Embryonic facial prominence (tissue), 1 donor: ENCODE measurements around the gene TMUB1.

Experiments
- DNase-seq: peaks from one replicate; pipeline ENCODE4 v3.0.0-alpha.2; 2016; ENCODE audit errors: extremely low spot score

The TMUB1 gene

GRCh38 chr7:151033864-151034249, 49.4 kb downstream of the TMUB1 start:
- no peak for DNase-seq

GRCh38 chr7:151032936-151033863, 50.1 kb downstream of the TMUB1 start:
- no peak for DNase-seq
